GM18868 (cell line): Measurements from ENCODE around the gene PCDH1.
"Not testable (repeated sequence)": the region's sequence is repeated elsewhere in the genome, so short reads cannot be mapped to it uniquely, and the experiment has no call there.

Source experiments
- ATAC-seq: cut with Tn5 transposase; IDR thresholded peaks from one replicate; pipeline ENCODE4 v1.9.1; 2021; ENCODE audit warnings: mild to moderate bottlenecking, moderate library complexity; ENCODE audit not compliant: unreplicated experiment

PCDH1 gene

DNA sequence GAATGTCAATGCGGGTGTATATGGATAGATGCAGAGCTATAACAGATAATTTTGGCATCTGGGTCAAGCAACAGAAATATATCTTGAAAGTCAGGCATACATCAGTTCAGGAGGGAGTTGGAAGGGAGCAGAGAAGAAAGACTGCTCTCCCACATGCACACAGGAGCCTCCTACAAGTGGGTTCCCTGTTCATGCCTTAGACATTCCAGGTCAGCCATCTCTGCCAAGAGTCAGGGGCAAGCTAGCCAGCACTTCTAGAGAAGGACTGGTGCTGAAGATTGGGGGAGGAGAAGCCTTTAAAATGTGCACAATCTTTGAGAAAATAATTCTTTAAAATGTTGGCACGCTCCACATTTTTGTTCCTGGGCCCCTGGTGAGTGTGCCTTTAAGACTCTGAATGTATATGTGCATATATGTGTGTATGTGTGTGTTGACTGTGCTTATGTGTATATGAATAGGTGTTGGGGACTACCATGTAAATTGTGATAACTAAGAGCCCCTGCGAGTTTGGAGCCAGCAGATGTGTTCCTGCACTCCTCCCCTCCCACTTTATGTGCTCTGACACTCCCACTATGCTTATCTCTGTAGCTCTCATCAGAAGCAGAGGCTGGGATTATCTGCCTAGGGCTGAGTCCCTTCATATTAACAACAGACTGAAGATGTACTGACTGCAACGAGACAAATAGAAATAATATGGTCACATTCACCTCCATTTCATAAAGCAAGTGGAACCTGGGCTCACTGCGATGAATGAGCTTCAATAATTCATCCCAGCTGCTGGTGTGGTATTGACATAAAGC lies 24.0 kb upstream of the PCDH1 start:
- no peak for ATAC-seq

DNA sequence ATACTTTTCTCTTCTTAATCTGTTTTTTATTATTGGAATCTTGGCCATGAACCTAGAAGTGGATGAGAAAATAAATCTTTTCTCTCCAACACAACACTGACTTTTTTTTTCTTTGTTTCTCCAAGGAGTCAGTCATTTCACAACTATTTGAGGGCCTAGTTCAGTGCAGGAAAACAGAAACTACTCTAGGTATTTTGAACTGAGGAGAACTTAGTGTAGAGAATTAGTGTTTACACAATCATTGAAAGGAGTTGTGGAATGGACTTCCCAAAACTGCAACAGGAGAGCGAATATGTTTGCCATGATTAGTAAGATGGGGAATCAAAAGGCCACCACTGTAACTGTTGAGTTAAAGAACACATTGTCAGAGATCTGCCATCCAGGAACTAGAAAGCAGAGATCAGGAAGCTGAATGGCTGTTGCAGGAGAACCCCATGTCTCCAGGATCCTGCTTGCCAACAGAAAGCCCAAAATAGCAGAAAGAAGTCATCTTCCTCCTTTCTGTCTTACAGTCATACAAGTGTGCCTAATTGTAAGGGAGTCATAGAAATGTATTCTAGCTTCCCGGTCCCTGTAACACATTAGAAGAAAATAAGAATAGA lies 20.3 kb upstream of the PCDH1 start:
- no peak for ATAC-seq

DNA sequence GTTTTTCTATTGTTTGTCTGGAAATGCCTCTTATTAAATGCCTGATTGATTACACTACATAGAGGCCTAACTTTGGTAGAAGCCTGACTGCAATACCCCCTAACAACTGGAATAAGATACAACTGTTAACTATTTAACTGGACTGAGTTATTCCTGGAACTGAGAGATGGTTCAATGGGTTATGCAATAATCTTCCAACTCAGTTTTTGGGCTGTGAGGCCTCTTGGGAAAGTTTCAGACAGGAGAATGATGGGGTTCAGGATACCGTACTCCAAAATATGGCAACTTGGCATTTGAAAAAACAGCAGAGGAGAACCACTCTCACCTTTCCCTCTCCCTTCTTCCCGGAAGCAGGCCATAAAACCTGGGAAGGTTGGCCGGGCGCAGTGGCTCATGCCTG lies 19.2 kb upstream of the PCDH1 start:
- ATAC-seq, result no peak

DNA sequence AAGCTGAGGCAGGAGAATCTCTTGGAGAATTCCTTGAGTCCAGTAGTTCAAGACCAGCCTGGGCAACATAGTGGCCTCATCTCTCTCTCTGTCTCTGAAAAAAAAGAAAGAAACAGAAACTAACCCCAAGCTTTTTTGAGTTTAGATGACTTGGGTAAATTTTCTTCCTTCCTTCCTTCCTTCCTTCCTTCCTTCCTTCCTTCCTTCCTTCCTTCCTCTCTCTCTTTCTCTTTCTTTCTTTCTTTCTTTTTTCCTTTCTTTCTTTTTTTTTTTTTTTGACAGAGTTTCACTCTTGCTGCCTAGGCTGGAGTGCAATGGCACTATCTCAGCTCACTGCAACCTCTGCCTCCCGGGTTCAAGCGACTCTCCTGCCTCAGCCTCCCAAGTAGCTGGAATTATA lies 12.2 kb upstream of the PCDH1 start:
- ATAC-seq, result not testable (repeated sequence)

DNA sequence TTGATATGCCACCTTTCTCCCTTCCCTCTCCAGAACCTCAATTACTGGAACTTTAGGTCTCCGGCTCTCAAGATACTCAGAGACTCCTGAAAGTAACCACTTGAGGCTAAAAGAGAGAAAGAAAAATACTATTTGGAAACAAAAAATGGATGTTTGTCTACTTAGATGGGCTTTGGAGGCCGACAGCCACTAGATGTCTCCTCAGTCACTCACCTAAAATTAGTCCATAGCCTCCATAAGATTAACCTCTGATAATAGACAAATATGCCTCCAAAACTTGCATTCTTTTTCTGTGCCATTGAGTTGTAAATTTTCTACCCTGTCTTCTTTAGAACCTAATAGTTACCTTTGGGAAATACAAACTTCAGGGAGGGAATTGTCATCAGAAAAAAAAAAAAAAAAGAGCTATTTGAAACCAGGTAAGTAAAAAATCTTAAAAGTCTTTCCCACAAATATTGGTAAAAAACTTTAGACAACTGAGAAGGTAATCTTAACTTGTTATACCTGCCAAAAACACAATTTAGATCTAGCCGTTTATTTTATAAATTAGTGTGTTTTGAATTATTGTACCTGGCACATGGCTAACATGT lies 11.2 kb upstream of the PCDH1 start:
- ATAC-seq, result no peak

DNA sequence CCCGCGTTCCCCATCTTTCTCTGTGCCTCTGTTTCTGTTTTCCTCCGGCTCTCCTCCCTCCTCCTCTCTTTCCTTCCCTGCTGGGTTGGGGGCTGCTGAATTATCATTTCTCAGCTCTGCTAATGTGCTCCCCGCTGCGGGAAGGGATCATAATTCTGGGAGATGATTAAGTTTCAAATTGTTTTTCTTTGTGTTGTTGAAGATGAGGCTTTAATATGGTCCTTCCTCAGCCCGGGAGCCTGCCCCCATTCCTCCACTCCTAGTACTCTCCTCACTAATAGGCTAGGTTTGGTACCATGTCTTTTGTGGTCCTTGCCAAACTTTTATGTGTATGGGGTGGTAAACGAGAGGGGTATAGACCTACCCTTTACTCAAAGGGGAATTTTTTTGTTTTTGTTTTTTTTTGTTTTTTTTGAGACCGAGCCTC lies 5.7 kb upstream of the PCDH1 start:
- no peak for ATAC-seq

DNA sequence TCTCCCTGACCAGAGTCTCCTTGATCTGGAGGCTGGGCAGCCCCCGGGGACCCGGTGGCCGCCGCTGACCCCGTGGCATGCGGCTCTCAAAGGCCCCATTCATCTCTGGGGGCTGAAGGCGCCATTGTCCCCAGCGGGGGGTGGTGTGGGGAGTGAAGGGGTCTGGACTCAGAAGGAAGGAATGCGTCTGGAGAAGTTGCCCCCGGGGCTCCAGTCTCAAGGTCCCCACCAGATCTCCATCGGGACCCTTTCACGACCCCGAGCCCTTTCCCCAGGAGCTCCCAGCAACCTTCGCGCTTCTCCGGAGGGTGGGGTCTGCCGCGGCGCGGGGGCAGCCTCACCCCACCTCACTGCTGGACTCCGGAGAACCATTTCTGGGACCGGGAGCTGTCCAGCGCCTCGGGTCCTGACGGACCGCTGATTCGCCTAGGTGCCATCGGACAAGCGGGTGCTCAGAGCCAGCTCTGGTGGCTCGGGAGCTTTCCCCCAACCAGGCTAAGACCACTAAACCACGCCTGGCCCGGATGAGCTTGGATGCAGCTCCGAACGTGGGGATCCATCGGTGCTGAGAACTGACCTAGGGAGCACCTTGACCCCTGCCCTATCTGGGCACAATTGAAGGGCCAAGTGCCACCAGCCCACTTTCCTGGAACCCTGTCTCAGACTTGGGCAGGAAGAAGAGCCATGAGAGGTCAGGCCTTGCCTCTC lies 5.1 kb upstream of the PCDH1 start:
- ATAC-seq, result no peak

DNA sequence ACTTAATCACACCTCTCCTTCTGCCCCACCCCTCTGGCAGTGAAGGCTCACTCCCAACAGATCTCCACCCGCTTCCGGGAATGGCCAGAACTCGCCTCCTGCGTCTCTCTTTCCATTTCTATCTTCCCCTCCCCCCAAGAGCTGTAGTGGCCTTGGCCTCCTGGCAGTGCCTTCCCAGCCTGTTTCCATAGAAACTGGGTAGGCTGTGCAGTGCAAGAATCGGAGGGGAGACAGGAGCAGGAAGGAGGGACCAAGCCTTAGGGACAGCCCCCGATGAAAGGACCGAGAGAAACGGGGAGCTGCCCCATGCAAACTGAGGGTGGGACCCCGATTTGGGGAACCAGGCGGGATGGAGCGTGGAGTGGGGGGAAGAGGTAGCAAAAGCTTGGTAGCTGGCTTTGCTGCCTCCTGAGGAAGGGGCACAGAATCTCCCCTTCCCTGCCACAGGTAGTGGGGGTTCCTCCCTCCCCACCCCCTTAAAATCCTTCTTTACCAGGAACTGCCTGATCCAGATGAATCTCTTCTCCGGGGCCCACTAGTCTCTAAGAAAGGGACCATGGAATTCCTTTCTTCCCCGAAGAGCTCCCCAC lies 4.5 kb upstream of the PCDH1 start:
- ATAC-seq, result no peak

DNA sequence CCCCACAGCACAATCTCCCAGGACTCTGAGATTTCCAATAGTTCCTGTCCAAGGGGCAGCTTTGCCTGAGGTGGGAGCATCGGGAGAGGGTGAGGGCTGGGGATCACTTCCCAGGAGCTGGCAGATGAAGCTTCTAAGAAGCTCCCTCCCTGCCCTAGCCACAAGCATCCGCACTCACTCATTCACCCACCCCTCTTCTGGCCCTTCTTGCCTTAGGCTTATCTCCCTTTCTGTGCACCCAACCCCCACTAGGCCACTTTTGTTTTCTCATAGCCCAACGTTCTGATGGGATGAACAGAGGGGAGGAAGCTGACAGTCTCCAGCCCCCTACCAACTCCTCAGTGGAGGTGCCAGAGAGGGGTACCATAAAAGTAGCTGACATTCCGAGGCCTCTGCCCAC lies 3.7 kb upstream of the PCDH1 start:
- ATAC-seq, result no peak

DNA sequence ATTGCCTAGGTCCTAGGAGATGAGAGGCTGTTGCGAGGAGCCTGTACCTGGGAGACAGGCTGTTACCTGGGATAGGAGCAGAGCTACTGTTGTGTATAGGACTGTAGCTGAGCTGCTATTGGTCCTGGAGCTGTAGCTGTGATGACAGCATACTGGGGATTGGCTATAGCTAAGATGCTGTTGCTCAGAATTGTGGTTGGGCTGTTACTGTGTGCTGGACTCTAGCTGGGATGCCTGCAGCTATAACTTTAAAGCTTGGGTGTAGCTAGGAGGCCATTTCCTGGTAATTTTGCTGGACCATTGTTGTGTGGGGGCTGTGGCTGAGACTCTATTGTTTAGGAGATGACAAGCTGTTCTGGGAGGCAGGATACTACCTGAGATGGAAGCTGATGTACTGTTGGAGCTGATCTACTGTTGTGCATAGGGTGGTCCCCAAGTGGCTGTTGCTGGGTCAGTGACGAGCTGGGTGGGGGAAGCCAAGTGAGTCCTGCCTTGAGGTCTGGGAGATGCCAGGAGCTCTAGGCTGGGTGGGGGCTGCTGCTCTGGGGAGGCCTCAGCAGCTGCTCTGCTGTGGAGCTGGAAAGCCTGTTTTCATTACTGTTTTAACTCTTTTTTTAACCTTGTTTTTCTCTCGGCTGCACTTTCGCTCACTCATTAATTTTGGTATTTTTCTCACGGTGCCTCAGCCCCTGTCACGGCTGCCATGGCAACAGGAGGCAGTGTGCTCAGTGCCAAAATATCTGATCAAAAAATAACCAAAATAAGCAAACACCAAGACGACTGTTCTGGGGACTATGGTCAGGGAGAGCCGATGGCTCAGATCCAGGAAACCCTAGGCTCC lies 3.0 kb upstream of the PCDH1 start:
- ATAC-seq, result no peak

DNA sequence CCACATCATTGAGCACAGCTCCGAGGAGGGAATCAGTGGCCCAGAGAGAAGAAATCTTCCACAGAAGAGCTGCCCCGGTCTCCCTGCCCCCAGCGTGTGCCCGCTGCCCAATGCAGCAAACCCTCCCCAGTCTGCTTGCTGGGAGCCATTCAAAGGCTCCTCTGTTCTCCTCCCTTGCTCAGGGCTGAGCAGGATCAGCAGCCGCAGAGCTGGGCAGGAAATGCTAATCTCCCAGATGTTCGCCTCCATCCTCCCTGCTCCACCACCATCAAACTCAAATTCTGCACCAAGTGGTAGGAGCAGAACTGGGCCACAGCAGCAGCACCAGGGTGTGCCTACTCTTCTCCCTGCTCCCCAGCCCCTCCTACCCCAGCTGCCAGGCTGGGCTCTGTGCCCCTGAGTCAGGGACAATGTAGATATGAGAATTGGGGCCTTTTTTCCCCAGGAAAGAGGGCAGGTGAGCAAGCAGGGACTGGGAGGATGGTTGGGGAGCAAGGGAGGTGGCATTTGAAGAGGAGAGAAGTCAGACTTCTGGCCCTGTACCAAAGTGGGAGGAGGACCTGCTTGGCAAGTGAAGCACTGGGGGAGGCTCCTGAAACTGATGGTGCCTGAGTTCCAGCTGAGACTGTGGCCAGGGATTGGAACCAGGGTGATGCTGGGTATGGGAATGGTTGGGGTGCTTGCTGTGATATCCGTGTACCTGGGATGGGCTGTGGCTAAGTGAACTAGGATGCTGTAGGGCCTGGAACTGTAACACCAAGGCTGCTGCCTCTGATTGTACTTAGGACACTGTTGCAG lies 1.9 kb upstream of the PCDH1 start:
- no peak for ATAC-seq

DNA sequence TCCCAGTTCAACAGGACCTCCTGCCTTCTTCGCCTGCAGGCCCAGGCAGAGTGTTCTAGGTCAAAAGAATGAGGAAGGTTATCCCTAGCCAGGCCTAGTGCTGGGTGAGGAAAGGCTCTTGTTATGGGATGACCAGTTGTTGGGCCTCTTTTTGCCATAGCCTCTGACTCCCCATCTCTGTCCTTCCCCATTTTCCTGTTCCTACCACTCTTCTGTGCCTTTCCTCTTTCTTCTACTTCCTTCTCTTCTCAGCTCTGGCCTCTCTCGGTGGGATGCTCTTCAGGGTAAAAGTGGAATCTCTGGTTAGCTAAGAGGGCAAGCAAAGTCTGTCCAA lies 1.2 kb upstream of the PCDH1 start:
- no peak for ATAC-seq

DNA sequence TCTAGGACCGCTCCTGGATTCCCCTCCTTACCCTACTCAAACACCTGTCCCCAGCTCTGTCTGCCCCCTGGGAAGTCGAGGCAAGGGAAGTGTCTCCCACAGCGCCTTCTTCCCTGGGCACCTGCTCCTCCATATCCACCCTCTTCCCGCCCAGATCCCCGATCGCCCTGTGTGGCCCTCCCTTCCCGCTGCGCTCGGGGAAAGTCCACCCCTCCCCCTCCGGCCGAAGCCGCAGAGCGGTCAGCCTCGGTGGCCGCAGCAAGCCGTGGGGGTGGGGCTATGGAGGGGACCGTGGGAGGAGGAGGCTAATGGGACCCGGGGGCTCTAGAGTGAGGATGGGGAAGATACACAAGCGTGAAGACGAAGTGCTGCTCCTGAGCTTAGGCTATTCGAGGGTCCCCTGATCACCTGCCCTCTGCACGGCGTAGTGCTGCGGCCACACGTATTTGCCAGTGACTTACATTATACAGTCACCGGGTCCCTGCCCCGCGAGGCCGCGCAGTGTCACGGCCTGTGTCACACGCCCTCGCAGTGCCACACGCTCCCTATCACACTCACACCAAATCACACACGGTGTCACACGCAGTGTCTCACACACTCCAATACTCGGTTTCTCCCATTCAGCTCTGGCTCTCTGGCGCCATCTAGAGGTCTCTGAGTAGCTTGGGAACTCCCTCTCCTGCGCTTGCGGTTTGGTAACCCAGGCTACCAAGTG lies 658 bp upstream of the PCDH1 start:
- ATAC-seq, result peak; percentile 89

DNA sequence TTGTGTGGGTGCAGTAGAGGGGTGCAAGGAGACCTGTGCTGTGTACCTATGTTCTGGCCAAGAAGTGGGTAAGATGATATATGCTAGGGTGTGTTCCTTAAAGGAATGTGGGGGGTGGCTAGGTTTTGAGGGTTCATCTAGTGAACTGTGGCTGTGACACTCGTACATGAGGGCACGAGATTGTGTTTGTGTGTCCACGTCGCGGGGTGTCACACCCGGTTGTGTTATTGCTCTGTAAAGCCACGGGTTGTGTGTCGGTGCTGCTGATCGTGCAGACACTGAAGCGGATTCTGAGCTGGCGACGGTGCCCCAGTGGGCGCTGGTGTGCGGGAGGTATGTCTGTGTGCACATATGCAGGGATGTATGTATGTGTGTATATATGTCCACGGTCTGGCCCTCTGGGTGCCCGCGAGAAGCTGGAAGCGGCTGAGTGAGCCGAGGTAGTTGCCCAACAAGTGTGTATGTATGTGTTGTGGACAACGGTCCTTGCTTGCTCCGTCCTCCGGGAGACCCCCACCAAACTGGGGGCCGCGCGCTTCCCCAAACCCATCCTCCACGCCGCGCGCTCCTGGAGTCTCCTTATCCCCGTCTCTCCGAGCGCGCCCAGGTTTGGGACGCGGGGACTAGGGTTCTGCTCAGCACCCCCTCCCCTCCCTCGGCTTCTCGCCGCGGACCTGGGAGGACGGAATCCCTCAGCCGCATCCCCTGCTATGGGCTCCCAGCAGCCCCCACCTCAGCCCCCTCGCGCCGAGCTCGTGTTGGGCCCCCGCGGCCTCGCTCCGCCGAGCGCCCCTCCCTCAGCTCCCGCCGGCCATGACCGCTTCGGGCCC lies 639 bp downstream of the PCDH1 start:
- ATAC-seq, result no peak

DNA sequence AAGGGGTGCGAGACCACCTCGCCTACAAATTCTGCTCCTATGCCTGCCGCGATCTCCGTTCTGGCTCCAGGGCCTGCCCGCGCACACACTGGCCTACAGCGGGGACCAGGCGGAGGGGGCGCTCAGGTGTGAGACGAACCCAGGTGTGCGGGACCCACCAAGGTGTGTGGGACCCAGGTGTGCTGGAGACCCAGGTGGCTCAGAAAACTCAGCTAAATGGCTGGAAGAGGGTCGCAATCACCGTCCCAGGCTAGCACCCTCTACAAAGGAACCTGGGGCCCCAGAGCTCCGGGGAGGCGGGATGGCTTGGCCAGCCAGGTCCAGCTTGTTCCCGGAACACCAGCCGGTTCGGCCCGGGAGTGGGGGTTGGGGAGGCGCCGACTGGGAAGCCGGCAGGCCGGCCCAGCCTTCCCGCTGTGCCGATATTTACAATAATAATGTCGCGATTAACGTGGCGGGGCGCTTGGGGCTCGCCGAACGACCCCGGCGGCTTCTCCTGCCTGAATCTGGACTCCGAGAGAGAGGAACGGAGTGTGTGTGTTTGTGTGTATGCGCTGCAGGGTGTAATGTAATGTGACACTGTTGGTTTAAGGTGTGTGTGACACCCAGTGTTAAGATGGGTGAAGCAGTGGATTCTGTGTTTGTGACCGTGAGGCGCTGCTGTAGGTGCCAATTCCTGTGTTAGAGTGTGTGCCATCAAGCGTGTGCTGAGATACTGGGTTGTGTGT lies 1.4 kb downstream of the PCDH1 start:
- ATAC-seq, result no peak

DNA sequence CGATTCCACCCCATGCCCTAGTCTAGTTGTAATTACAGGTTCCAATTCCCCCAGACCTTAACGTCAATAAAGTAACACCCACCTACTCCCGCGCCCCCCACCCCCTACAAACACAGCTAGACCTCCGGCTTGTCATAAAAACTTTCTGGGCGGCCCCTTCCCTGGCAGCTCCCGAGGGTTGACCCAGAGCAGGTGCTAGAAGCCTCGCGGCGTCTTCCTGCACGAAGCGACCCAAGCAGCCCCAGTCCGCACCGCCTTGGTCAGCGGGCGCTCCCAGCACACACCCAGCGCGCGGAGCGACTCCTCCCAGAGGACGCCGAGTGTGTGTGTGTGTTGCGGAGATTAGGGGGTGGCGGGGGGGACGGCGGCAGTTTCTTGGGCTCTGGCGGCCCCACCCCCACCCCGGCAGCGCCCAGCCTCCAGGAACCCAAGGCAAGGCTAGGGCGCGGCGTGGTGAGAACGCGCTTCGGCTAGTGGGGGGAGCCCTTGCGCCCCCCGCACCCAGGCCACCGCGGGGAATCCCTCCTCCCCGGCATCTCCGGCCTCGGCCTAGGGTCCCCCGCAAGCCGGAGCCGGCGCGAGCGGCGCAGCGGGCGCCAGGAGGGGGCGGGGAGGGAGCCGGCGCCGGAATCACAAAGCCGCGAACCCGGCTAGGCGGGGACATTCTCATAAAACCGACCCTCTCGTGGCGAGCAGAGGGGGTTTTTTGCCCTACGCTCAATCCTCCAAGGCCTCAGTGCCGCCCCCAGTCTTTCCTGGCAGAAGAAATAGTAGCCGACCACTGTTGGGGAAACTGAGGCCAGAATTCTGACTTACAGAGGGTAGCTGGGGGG lies 2.2 kb downstream of the PCDH1 start:
- ATAC-seq, result no peak
